22Rv1 (cell line): ENCODE measurements around the gene HSD17B14.

ENCODE experiments used
- CTCF ChIP-seq: fragments of 450-650 bp; IDR thresholded peaks from 2 replicates; pipeline ENCODE4 v1.5.1; 2017; ENCODE audit warnings: mild to moderate bottlenecking
- ZFX ChIP-seq: fragments of 450-650 bp; IDR thresholded peaks from 2 replicates; pipeline ENCODE4 v1.6.1; 2017; ENCODE audit warnings: antibody characterized with exemption, borderline replicate concordance

- TF ChIP-seq CTCF = no peak
- TF ChIP-seq ZFX = no peak
These were observed 32.0 kb upstream of the HSD17B14 start, which contains the start of gene PLEKHA4 for GRCh38 chr19:48868114-48868886.
